BJ (cell line): ENCODE measurements around the gene ETF1. TPM values are rescaled to one million over a fixed set of nuclear protein-coding genes. Genes with fewer than 3 reads are reported as not detected.

Source experiments
- CTCF ChIA-PET: fragments of 350-600 bp; formaldehyde crosslinking; extraction: SDS; loops from one replicate; lab custom pipeline; 2021; ENCODE audit warnings: antibody characterized with exemption, inconsistent platforms; lab: Yijun Ruan, JAX
- POLR2A ChIA-PET: fragments of 300-600 bp; sonication (Branson Sonifier 250); formaldehyde crosslinking; extraction: SDS; loops from one replicate; lab custom pipeline; 2021; ENCODE audit warnings: antibody characterized with exemption; lab: Charles Lee
- DNase-seq: peaks from one replicate; pipeline ENCODE4 v3.0.0-alpha.2; 2011; ENCODE audit warnings: low read depth
- H3K27me3 ChIP-seq: 2 replicates; pipeline ENCODE4 v1.6.0; 2011; ENCODE audit warnings: low read length; ENCODE audit not compliant: control insufficient read depth, insufficient read depth
- H3K36me3 ChIP-seq: 2 replicates; pipeline ENCODE4 v1.5.1; 2011; ENCODE audit warnings: low read length; ENCODE audit not compliant: control insufficient read depth, insufficient read depth
- H3K4me3 ChIP-seq: 2 replicates; pipeline ENCODE4 v1.5.1; 2011; ENCODE audit warnings: low read depth, mild to moderate bottlenecking, control low read depth, low read length
- polyA plus RNA-seq: library from polyadenylated mRNA; depleted of rRNA; stranded (reverse); fragments of >200 nt; gene quantifications from 2 replicates; pipeline ENCODE4 v1.2.3, GENCODE V29; 2011
- TF ChIP-seq, protein P1 (sequence below): IDR thresholded peaks from 2 replicates; pipeline ENCODE4 v1.5.1; 2011; ENCODE audit warnings: low read depth, mild to moderate bottlenecking, control low read depth, inconsistent platforms, low read length, moderate library complexity; ENCODE audit not compliant: insufficient read depth

Gene ETF1
- polyA plus RNA-seq, 1 experiment = 52.4 TPM

GRCh38 chr5:138492560-138493045, 50.4 kb downstream of the ETF1 start:
- Histone ChIP-seq H3K36me3 (no peaks in the 10 kb centered on the region), H3K4me3 (peak overlapping the region; percentile 55), H3K27me3 (no peaks in the 10 kb centered on the region; the same call in 1 of the 2 replicates)
- ChIA-PET CTCF (interaction anchor here (0.6 to 4.7 kb wide), 4 partner anchors 11 to 140 kb away, joined by 3 to 41 read pairs (median 8); partner anchors contain the start of genes EGR1 and KDM3B), POLR2A (no interaction called here)
- DNase-seq = no peak
- TF ChIP-seq, protein P1, sequence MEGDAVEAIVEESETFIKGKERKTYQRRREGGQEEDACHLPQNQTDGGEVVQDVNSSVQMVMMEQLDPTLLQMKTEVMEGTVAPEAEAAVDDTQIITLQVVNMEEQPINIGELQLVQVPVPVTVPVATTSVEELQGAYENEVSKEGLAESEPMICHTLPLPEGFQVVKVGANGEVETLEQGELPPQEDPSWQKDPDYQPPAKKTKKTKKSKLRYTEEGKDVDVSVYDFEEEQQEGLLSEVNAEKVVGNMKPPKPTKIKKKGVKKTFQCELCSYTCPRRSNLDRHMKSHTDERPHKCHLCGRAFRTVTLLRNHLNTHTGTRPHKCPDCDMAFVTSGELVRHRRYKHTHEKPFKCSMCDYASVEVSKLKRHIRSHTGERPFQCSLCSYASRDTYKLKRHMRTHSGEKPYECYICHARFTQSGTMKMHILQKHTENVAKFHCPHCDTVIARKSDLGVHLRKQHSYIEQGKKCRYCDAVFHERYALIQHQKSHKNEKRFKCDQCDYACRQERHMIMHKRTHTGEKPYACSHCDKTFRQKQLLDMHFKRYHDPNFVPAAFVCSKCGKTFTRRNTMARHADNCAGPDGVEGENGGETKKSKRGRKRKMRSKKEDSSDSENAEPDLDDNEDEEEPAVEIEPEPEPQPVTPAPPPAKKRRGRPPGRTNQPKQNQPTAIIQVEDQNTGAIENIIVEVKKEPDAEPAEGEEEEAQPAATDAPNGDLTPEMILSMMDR = no peak

GRCh38 chr5:138491669-138492559, 51.1 kb downstream of the ETF1 start:
- TF ChIP-seq, protein P1 = no peak
- peak overlapping the region; percentile 55 for H3K4me3 ChIP-seq
- ChIA-PET POLR2A (no interaction called here), CTCF (interaction anchor here (0.6 to 4.7 kb wide), 3 partner anchors 12 to 88 kb away, joined by 3 to 41 read pairs (median 12); partner anchors contain the start of gene EGR1)
- no peaks in the 10 kb centered on the region; the same call in 1 of the 2 replicates for H3K27me3 ChIP-seq
- no peaks in the 10 kb centered on the region for H3K36me3 ChIP-seq
- peak; percentile 61 for DNase-seq

- no peaks in the 10 kb centered on the region for H3K36me3 ChIP-seq
- peak overlapping the region; percentile 40 for H3K4me3 ChIP-seq
- no peak for DNase-seq
- CTCF ChIA-PET = interaction anchor here (2.2 kb wide), 1 partner anchor 27 kb away, joined by 11 read pairs; the partner anchor contains the start of gene EGR1
- TF ChIP-seq, protein P1 = no peak
- POLR2A ChIA-PET = no interaction called here
- no peaks in the 10 kb centered on the region; the same call in 1 of the 2 replicates for H3K27me3 ChIP-seq
These were observed 51.8 kb downstream of the ETF1 start for GRCh38 chr5:138491284-138491648.

DNA sequence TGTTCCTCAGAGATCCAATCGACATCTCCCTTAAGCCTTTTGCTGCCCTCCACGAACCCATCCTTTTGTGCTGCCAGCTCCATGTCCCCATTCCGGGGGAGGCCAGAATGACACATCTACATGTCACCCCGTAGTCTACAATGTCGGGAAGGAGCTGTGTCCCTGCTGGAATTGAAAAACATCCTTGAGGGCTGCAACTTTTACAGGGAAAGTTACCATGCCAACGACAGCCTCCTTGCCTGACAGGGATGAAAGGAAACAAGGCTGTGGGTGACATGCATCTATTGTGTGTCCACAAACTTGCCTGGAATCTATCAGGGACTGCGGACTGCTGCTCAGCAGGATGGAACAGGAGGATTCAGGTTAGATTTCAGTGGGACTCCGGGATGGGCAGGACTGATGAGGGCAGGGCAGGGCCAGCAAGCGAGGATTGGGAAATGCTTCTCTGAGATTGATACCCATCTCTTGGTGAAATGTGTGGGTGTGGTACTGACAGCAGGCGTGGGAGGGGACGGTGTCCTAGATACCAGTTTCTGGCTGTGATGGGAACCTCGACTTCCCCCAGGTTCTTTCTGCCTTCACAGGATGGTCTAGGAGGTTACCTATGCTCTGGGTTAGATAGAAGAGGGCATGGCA, 52.3 kb downstream of the ETF1 start:
- ChIA-PET CTCF (interaction anchor here (2.2 kb wide), 1 partner anchor 26 kb away, joined by 11 read pairs; the partner anchor contains the start of gene EGR1), POLR2A (no interaction called here)
- DNase-seq = no peak
- no peak overlapping the region for H3K4me3 ChIP-seq
- no peaks in the 10 kb centered on the region; the same call in 1 of the 2 replicates for H3K27me3 ChIP-seq
- TF ChIP-seq, protein P1 = no peak
- no peaks in the 10 kb centered on the region for H3K36me3 ChIP-seq
